HG03520 (cell line): ENCODE results near the gene ZNF215.
A peak's percentile ranks its signal among the peaks of the same experiment; 100 is the strongest.
"Not testable (repeated sequence)": the region's sequence is repeated elsewhere in the genome, so short reads cannot be mapped to it uniquely, and the experiment has no call there.

Experiments used
- ATAC-seq: cut with Tn5 transposase; IDR thresholded peaks from one replicate; pipeline ENCODE4 v1.9.1; 2021; ENCODE audit warnings: mild to moderate bottlenecking, moderate library complexity; ENCODE audit not compliant: unreplicated experiment

The ZNF215 gene

DNA sequence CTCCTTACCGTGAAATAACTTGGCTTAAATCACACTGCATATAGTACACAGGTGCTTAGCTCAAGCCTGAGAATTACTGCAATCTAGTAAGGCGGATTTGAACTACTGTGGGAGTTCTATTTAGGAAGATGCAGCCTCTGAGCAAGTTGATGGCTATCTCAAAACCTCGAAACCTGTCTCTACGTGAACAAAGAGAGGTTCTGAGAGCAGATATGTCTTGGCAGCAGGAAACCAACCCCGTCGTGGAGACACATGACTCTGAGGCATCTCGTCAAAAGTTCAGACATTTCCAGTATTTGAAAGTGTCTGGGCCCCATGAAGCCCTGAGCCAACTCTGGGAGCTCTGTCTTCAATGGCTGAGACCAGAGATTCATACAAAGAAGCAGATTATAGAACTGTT lies 5.9 kb downstream of the ZNF215 start:
- no peak for ATAC-seq

DNA sequence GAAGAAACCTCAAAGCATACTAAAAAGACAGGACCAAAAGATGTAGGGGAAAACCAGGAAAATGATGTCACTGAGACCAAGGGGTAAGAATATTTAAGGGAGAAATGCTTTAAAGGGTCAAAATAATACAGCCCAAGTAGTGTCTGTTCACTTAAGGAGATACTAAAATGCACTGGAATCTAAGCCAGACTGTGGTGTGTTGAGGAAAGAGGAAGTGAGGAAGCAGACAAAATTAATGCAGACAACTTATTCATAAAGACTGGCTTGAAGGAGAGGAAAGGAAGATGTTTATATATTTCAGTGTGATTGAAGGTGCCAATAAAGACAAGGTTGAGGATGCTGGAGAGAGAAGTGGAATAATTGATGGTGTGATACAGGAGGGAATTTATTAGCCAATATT lies 15.7 kb downstream of the ZNF215 start:
- ATAC-seq, result no peak

DNA sequence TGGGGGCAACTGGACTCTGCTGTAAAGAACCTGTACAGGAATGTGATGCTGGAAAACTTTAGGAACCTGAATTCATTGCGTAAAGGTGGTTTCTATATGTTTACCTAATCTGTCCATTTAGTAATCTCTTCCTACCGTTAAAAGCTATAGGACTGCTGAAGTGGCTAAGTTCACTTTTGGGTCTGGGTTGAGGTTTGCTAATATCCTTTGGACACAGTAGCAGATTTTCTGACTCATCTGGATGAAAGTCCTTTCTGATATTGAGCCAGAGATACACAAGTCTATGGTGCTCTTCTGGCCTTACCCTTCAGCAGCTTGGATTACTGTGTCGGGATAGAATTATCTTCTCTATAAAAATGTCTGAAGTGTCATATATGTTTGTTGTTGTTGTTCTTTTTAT lies 16.9 kb downstream of the ZNF215 start:
- ATAC-seq, result no peak

DNA sequence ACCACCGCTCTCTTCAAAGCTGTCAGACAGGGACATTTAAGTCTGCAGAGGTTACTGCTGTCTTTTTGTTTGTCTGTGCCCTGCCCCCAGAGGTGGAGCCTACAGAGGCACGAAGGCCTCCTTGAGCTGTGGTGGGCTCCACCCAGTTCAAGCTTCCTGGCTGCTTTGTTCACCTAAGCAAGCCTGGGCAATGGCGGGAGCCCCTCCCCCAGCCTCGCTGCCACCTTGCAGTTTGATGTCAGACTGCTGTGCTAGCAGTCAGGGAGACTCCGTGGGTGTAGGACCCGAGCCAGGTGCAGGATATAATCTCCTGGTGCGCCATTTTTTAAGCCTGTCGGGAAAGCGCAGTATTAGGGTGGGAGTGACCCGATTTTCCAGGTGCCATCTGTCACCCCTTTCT lies 28.0 kb downstream of the ZNF215 start:
- not testable (repeated sequence) for ATAC-seq

DNA sequence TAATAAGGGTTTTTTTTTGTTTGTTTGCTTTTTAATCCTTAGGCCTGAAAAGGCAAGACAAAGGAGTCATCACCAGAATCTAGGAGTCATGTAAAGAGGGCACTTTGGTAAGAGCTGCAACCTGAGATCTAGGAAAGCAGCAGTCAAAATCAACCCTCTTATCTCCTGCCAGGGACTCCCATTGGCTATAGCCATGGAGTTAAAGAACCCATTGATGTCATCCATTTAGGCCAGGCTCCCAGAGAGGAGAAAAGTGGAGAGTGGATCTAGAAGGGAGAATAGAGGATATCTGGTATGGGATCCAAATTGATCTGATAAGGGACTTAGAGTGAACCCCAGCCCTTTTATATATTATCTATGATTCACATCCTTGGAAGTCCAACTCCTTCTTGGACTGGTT lies 35.9 kb downstream of the ZNF215 start:
- ATAC-seq, result no peak

DNA sequence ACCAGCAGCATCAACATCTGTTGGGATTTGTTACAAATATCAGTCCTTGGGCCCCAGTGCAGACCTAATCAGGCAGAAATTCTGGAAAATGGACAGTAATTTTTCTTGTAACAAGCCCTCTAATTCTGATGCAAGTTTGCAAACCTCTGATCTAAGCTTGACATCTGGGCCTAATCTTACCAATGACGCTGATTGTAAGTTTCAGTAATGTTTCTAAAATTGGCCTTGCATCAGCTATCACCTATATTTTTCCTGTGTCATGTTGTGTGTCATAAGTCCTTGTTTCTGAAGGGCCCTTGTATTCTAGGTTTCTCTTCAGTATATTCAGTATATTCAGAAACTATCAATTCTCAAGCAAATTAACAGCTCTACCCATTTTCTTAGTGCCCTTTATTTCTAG lies 36.4 kb downstream of the ZNF215 start:
- peak; percentile 89 for ATAC-seq

DNA sequence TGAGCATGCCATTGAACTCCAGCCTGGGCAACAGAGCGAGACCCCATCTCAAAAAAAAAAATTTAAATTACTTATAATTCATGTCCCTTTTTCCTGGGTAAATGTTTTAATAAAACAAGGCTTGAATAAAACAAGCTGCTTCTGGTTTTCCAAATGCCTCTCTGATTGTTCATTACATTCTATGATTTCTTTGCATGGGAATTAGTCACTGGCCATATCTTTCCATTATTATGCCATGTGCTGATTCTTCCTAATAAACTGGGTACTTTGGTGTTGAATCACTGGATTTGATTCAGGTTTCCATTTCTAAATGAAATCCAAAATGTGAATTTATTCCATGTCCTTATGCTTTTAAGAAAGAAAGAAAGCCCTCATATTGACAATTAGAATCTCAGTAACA lies 42.6 kb downstream of the ZNF215 start:
- ATAC-seq, result no peak

DNA sequence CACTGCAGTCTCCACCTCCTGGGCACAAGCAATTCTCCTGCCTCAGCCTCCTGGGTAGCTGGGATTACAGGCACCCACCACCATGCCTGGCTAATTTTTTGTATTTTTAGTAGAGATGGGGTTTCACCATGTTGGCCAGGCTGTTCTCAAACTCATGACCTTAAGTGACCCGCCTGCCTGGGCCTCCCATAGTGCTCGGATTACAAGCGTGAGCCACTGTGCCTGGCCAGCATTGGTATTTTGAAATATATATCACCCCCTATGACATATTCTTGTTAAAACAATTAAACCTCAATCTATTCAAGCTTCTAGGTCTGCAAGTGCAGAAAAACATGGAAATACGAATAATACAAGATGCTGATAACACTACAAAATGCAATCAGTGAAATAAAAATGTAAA lies 43.6 kb downstream of the ZNF215 start:
- not testable (repeated sequence) for ATAC-seq

DNA sequence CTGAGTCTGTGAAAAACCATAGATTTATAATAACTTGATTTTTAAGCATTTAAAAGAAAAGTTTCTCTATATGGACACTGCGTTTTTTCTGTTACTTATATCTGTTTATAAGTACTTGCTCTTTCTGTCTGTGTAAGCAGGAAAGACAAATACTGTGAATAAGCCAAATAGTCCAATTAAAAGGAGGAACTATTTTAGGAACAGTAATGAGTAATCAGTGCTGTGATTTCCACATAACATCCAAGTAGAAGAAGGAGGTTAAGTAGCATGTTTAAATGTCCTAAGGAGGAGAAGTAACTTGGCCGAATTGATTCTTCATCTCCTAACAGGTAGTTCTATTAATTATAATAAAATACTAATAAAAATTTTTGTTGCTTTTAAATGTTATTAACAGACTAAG lies 53.1 kb downstream of the ZNF215 start:
- ATAC-seq, result no peak

DNA sequence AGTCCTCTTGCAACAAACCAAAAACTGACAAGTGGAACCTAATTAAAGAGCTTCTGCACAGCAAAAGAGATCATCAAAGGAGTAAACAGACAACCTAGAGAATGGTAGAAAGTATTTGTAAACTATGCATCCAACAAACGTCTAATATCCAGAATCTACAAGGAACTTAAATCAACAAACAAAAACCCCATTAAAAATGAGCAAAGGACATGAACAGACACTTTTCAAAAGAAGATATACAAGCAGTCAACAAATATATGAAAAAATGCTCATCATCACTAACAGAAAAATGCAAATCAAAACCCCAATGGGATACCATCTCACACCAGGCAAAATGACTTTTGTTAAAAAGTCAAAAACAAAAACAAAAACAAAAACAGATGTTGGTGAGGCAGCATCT lies 60.3 kb downstream of the ZNF215 start:
- ATAC-seq, result no peak

DNA sequence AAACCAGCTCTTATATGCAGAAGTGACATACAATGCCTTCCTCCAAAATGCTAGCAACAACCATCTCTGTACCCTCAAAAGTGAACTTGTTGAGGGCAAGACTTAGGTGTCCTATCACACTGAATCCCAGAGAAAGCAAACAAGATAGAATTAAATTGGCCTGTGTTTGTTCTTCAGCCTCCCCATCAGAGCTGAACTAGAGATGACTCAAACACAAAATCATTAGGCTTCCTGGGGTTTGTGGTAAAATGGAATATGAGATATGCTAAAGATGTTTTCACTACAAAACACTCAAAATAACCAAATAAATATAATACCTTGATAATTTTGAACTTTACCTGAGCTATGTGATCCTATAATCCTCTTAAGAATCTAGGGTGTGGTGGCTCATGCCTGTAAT lies 62.3 kb downstream of the ZNF215 start:
- no peak for ATAC-seq

DNA sequence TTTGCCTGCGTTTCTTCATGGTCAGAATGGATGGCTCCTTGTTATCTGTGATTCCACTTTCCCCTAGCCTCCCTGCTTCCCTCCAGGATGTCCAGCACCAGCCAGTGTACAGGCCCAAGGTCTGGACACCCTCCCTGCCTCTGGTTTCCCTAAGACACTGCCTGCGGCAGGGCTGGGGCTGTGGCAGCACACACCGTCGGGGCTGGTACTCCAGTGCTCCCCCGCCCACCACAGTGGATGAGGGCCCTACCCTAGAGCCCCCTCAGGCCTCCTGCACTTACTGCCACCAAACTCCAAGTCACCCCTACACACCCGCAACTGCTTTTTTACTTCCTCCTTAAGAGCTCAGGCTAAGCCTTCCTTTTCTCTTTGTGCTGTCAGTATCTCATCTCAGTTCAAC lies 65.0 kb downstream of the ZNF215 start:
- ATAC-seq, result no peak

DNA sequence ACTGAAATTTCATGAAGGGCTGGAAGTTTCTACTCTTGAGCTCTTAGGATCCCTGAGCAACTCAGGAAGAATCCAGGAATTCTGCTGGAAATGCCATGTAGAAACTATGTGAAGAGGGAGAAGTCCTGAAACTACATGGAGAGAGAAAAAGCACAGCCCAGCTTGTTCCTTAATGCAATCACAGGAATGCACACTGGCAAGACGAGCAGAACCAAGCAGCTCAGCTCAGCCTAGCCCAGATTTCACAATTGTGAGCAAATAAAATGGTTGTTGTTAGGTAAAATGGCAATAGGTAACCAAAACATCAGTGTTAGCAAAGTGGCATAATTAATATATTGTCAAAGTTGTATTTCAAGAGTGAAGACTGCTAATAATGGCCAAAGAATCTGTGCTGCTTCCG lies 65.8 kb downstream of the ZNF215 start:
- ATAC-seq, result no peak

DNA sequence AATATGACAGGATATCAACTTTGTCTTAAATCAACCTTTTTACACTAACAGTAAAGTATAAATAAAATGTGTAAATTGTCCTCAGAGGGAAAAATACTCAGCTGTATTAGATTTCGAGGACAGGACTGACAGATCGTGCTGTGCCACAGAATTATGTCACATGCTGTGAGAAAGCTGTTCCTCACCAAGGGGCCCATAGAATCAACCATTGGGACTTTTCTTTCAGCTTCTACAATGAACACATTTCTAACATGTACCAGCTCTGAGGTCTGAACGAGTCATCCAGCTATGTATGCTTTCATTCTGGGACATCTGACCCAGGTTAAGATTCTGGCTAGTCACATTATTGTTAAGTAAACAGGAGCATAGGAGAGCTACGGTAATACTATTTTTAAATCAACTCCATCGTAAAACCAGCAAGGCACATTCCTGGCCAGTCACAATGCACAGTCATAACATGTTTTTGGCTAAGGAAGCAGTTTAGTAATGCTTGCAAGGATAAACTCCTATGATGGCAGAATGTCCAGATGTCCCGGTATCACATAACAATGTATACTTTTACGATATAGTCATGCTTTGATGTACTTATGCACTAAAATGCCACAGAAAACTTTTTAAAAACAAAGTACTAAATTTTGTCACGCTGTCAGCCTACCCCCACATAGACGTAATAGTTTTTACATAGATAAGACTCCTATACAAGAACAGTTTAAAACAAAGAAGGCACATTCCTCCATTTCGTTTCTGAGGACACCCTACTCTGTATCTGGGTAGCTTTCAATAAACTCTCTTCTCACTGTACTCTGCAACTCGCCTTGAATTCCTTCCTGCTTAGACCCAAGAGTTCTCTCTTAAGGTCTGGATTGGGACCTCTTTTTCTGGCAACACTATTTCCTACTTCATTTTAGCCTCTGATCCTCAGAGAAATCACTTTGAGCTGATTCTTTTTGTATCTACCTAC lies 66.5 kb downstream of the ZNF215 start:
- no peak for ATAC-seq

DNA sequence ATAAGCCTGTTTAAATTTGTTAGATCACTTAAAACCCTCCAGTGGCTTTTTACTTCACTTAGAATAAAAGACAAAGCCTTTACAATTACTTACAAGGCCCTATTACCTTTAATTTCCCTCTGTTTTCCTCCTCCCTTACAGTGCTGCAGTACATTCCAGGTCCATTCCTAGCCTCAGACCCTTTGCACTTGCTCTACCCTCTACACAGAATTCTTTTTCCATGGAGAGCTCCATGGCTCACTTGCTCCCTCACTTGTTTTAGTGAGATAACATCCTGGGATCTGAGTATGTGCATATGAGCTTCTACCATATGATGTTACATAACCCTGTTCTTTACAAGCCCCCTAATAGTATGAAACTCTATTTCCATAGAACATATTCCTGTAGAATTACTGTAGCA lies 69.5 kb downstream of the ZNF215 start:
- no peak for ATAC-seq

DNA sequence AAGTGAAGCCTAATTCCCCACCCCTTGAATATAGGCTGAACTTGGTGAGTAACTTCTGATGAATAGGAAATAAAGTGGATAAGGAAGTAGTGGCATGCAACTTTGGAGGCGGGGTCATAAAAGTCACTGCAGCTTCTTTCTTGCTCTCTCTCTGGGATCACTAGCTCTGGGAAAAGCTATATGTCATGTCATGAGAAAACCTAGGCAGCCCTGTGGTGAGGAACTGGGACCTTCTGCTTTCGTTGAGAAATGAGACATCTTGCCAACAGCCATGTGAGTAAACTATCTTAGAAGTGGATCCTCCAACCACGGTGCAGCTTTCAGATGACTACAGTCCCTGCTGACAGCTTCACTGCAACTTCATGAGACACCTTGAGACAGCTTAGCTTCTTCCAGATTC lies 78.3 kb downstream of the ZNF215 start:
- ATAC-seq, result no peak
